Measurements from ENCODE around the gene APOO.
A peak's percentile ranks its signal among the peaks of the same experiment; 100 is the strongest.

The APOO gene

GRCh38 chrX:23907498-23908218 is at the start of gene APOO, which contains the start of gene CXorf58:
Gene APOO, minus strand, starts transcription at chrX:23907938. Its CDS starts 236 bp downstream, at chrX:23907702.
Gene CXorf58, plus strand, starts transcription at chrX:23908006. Its CDS starts 2,297 bp downstream, at chrX:23910303.
- peak; percentile 67 for DNase-seq (ENCODE audit: low read depth)
- H3K4me3 ChIP-seq (ENCODE audit: low read depth, low read length) = peak within 1 kb of the TSS; percentile 62

GRCh38 chrX:23954396-23954795 is 46.7 kb upstream of the APOO start:
- no peak overlapping the region for H3K4me3 ChIP-seq (ENCODE audit: low read depth, low read length)
- DNase-seq (ENCODE audit: low read depth) = no peak

DNA sequence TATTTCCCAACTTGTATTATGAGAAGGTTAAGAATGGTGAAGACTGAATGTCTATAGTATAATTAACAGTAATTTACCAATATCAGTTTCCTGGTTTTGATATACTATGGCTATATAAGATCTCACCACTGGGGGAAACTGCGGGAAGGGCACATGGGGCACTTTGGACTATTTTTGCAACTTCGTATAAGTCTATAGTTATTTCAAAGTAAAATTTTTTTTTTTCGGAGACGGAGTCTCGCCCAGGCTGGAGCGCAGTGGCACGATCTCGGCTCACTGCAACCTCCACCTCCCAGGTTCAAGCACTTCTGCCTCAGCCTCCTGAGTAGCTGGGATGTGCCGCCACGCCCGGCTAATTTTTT is 46.2 kb upstream of the APOO start:
- DNase-seq (ENCODE audit: low read depth) = no peak
- H3K4me3 ChIP-seq (ENCODE audit: low read depth, low read length) = no peak overlapping the region

- no peak for DNase-seq (ENCODE audit: low read depth)
- H3K4me3 ChIP-seq (ENCODE audit: low read depth, low read length) = no peak overlapping the region
Measured at GRCh38 chrX:23952984-23953907, 45.5 kb upstream of the APOO start.

GRCh38 chrX:23952391-23952790 is 44.7 kb upstream of the APOO start:
- no peak for DNase-seq (ENCODE audit: low read depth)
- no peak overlapping the region for H3K4me3 ChIP-seq (ENCODE audit: low read depth, low read length)

DNA sequence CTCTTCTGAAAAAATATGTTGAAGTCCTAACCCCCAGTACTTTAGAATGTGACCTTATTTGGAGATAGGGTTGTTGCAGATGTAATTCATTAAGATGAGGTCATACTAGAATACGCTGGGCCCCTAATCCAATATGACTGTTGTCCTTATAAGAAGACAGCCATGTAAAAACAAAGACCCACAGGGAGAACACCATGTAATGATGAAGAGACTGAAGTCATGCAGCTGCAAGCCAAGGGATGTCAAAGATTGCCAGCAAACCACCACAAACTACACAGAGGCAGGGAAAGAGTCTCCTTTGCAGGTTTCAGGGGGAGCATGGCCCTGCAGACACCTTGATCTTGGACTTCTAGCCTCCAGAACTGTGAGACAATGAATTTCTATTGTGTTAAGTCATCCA is 37.5 kb upstream of the APOO start:
- H3K4me3 ChIP-seq (ENCODE audit: low read depth, low read length) = no peak overlapping the region
- no peak for DNase-seq (ENCODE audit: low read depth)

DNA sequence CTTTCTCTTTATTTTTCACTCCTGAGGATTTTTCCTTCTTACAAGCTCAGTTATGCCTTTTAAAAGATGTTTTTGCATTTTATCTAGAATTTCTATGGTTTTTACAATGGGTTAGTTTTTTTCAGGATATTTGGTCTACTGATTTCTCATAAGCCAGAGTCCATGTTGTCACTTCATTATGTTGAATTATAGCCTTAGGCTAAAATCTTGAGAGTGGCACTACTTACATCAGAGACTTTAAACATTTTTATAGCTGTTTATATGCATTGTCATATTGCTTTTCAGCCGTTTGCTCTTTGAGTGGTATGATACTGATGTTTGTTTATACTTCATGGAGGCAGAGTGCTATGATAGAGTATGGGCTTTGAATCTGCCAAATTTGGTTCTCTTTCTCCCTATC is 36.5 kb upstream of the APOO start:
- no peak for DNase-seq (ENCODE audit: low read depth)
- no peak overlapping the region for H3K4me3 ChIP-seq (ENCODE audit: low read depth, low read length)

DNA sequence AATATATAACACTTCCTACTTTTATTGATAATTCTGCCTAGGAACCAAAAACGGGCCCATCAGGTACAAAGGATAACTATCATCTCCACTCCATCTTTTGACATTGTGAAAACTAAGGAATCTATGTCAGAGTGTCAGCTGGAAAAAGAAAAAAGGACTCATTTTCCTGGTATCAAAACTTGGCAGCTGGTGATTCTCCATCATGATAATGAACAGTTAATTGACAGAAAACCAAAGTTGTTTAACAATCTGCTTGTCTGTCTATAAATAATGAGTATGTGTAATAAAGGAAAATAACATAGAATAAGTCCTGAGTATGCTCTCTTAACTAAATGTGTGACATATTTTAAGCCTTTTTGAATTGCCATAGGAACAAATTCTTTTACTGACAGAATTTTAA is 31.5 kb upstream of the APOO start:
- H3K4me3 ChIP-seq (ENCODE audit: low read depth, low read length) = no peak overlapping the region
- no peak for DNase-seq (ENCODE audit: low read depth)

DNA sequence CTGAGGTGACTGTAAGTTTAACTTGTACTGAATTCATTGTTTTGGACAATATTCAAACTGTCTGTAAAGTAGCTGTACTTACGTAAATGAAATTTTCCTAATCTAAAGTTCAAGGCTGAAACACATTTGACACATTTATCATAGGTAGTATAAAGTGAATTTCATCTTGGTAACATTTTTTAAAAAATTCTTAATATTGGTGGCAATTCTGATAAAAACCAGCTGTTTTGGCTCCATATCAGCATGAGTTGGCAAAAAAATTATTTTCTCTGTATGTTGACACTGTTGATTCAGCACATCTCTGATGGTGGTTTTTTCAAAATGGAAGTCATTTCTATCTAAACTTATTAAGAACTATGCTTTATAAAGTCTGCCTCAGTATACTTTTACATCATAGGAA is 31.0 kb upstream of the APOO start:
- DNase-seq (ENCODE audit: low read depth) = no peak

GRCh38 chrX:23937100-23937499 is 29.4 kb upstream of the APOO start:
- peak; percentile 36 for DNase-seq (ENCODE audit: low read depth)
- H3K4me3 ChIP-seq (ENCODE audit: low read depth, low read length) = no peak overlapping the region

More for the DNA sequence above, 31.0 kb upstream of the APOO start:
- H3K4me3 ChIP-seq (ENCODE audit: low read depth, low read length) = no peak overlapping the region

DNA sequence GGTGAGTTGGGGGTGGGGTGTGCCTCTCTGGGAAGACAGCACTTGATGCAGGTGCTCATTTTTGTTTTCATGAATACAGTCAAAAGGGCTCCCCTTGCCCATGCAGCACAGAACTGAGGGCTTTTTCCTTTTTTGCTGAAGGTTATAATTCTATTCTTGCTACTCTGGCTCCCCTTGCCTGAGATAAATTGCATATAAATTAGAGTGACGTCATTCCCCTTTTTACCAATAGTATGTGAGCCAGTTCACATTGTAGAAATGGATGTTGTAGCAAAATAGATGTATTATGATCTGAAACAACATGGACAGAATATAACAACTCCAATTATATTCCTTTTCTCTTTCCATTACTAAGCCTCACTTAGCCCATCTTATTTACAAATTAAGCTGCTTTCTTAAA is 28.4 kb upstream of the APOO start:
- H3K4me3 ChIP-seq (ENCODE audit: low read depth, low read length) = no peak overlapping the region
- DNase-seq (ENCODE audit: low read depth) = no peak

DNA sequence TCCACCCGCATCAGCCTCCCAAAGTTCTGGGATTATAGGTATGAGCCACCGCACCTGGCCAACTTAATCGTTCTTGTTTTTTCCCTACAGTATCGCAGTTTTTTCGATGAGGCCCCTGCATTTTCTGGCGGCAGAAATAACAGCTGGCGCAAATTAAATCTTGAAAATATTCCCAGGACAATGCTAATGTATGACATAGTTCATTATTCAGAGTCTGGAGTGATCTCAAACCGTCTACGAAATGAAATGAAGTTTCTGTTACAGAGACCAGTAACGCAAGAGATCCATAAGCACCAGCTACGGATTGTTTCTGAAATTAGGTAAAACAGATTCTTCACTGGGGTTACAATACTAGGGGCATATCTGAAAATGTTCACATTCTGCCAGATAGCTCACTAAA is 27.4 kb upstream of the APOO start:
- no peak overlapping the region for H3K4me3 ChIP-seq (ENCODE audit: low read depth, low read length)
- DNase-seq (ENCODE audit: low read depth) = no peak

DNA sequence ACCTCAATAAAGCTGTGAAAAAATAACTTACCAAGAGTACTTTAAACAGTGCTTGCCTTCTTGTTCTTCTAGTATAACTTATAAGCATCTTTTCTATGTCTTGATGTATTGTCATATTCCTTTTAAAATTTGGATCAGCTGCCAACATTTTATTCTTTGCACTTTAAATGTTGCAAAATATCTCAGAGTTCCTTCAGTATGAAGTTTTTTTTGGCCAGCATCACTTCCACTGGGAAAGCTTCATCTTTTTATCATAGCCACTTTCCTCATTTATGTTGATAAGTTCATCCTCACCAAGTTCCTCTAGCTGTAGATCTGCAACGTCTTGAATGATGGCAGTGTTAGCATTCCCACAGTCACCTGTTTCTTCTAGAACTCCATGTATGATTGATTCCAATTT is 24.3 kb upstream of the APOO start:
- no peak for DNase-seq (ENCODE audit: low read depth)
- no peak overlapping the region for H3K4me3 ChIP-seq (ENCODE audit: low read depth, low read length)

GRCh38 chrX:23930894-23931604 is 23.3 kb upstream of the APOO start:
- no peak overlapping the region for H3K4me3 ChIP-seq (ENCODE audit: low read depth, low read length)
- DNase-seq (ENCODE audit: low read depth) = no peak

DNA sequence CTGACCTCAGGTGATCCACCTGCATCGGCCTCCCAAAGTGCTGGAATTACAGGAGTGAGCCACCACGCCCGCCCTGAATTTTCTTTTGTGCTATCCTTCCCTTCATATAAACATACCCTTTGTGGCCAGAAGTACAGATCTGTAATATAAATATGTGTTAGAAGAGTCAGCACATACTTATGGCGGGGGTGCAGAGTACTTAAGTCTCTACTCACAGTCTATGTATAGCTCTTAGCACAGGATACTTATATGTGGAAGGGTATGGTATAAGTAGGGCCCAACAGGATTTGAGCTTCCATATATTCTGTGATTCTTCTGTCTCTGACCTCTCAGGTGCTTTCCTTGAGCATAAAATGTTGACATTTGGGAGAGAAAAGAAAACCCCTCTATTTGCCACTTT is 18.3 kb upstream of the APOO start:
- no peak for DNase-seq (ENCODE audit: low read depth)
- no peak overlapping the region for H3K4me3 ChIP-seq (ENCODE audit: low read depth, low read length)

GRCh38 chrX:23919706-23920320 is 12.1 kb upstream of the APOO start:
- DNase-seq (ENCODE audit: low read depth) = no peak
- H3K4me3 ChIP-seq (ENCODE audit: low read depth, low read length) = no peak overlapping the region

DNA sequence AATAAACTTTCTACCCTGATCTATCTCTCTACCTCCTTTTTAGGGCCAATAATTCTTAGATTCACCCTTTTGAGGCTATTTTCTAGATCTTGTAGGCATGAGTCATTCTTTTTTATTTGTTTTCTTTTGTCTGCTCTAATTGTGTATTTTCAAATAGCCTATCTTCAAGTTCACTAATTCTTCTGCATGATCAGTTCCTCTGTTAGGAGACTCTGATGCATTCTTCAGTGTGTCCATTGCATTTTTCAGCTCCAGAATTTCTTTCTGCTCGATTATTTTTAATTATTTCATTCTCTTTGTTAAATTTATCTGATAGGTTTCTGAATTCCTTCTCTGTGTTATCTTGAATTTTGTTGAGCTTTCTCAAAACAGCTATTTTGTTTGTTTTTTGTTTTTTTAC is 11.4 kb upstream of the APOO start:
- no peak overlapping the region for H3K4me3 ChIP-seq (ENCODE audit: low read depth, low read length)
- no peak for DNase-seq (ENCODE audit: low read depth)

GRCh38 chrX:23911126-23911835 is 3.5 kb upstream of the APOO start:
- no peak for DNase-seq (ENCODE audit: low read depth)
- H3K4me3 ChIP-seq (ENCODE audit: low read depth, low read length) = no peak overlapping the region
